DMS53 treated with DMSO at 0.1 percent for 48 hours (cell line): Measurements from ENCODE around the gene ZSCAN5B.

Source experiments
- DNase-seq: peaks from one replicate; lab custom pipeline; 2025; ENCODE audit not compliant: unreplicated experiment; lab: John Stamatoyannopoulos, UW

The ZSCAN5B gene

GRCh38 chr19:56146904-56147303 lies 50.7 kb downstream of the ZSCAN5B start:
- DNase-seq: no peak

- DNase-seq: no peak
Measured at GRCh38 chr19:56145698-56146097, 51.9 kb downstream of the ZSCAN5B start.

GRCh38 chr19:56144831-56145230 lies 52.8 kb downstream of the ZSCAN5B start:
- DNase-seq: no peak

GRCh38 chr19:56144376-56144775 lies 53.2 kb downstream of the ZSCAN5B start:
- DNase-seq: no peak

- DNase-seq: no peak
Measured at GRCh38 chr19:56142897-56143434, 54.6 kb downstream of the ZSCAN5B start.

- DNase-seq: peak; percentile 80
Measured at GRCh38 chr19:56142087-56142787, 55.3 kb downstream of the ZSCAN5B start.

GRCh38 chr19:56141417-56141993 lies 56.1 kb downstream of the ZSCAN5B start:
- DNase-seq: no peak

GRCh38 chr19:56140583-56141416 lies 56.8 kb downstream of the ZSCAN5B start, which contains the start of gene ZNF444:
ZNF444 (plus strand) TSS chr19:56141287; CDS start chr19:56146912, 5,625 bp downstream.
- peak; percentile 99 for DNase-seq

GRCh38 chr19:56139847-56140582 lies 57.6 kb downstream of the ZSCAN5B start:
- DNase-seq: no peak
